GM19238 (cell line): Measurements from ENCODE around the gene TTC28.
"Not testable (repeated sequence)": the region's sequence is repeated elsewhere in the genome, so short reads cannot be mapped to it uniquely, and the experiment has no call there.

Source experiments
- DNase-seq: peaks from one replicate; pipeline ENCODE4 v3.0.0; 2011; ENCODE audit warnings: low spot score; ENCODE audit not compliant: insufficient read length

Gene TTC28

DNA sequence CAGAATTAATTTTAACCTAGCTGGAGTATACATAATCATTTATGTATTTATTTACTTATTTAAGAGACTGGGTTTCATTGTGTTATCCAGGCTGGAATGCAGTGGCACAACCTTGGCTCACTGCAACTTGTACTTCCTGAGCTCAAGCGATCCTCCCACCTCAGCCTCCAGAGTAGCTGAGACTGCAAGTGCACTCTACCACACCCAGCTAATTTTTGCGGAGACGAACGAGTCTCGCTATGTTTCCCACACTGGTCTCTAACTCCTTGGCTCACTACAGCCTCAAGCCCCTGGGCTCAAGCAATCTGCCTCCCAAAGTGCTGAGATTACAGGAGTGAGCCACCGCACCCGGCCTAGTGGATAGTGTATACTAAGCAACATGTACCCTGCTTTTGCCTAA lies 1.5 kb downstream of the TTC28 start:
- DNase-seq = not testable (repeated sequence)

GRCh38 chr22:28674121-28674563 lies 5.5 kb downstream of the TTC28 start:
- DNase-seq = peak; percentile 34

GRCh38 chr22:28670756-28671155 lies 8.9 kb downstream of the TTC28 start:
- no peak for DNase-seq

GRCh38 chr22:28670161-28670560 lies 9.5 kb downstream of the TTC28 start:
- no peak for DNase-seq

- DNase-seq = no peak
Measured at GRCh38 chr22:28669387-28669786, 10.3 kb downstream of the TTC28 start.

DNA sequence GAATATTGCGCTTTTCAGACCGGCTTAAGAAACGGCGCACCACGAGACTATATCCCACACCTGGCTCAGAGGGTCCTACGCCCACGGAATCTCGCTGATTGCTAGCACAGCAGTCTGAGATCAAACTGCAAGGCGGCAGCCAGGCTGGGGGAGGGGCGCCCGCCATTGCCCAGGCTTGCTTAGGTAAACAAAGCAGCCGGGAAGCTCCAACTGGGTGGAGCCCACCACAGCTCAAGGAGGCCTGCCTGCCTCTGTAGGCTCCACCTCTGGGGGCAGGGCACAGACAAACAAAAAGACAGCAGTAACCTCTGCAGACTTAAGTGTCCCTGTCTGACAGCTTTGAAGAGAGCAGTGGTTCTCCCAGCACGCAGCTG lies 16.1 kb downstream of the TTC28 start:
- not testable (repeated sequence) for DNase-seq

DNA sequence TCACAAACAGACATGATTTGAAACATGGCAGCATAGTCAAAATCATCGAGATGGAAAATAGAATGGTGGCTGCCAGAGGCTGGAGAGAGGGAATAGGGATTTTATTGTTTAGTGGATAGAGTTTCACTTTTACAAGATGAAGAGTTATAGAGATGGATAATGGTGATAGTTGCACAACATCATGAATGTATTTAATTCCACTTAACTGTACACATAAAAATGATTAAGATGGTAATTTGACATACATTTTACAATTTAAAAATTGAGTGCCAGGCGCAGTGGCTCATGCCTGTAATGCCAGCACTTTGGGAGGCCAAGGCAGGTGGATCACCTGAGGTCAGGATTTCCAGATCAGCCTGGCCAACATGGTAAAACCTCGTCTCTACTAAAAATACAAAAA lies 21.2 kb downstream of the TTC28 start:
- DNase-seq = no peak

DNA sequence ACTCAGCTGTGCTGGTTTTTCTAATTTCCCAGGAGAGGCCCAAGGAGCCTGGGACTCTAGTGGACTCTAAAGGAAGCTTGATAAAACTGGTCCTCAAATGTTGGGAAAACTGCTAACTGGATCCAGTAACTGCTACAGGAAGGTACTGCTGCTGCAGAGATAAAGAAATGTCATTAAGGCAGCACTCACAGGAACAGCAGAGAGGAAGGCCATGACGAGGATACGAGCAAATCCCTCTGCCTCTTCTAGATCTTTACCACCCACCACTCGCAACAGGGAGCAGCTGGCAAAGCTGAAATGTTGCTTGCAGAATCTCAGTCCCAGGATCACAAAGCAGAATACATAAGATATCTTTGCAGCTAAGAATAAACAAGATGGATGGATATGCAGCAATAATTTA lies 23.5 kb downstream of the TTC28 start:
- no peak for DNase-seq

DNA sequence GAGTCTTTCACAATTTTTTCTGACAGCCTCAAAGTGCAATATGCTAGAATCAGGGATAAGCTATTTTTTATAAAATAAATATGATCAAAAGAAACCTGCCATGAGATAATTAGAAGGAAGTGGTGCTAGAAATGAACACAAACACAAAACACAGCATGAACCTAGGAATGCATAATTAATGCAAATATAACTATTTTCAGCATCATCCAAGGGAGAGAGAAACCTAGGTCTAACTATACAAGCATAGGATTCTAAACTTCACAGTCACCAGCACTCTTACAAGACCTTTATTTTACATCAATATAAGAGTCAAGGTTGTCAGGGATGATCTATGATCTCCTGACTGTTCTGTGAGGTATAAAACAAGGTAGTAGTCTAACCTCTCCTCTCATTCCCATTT lies 29.2 kb downstream of the TTC28 start:
- no peak for DNase-seq

- no peak for DNase-seq
Measured at GRCh38 chr22:28648792-28649191, 30.8 kb downstream of the TTC28 start.

- DNase-seq = no peak
Measured at GRCh38 chr22:28647216-28647615, 32.4 kb downstream of the TTC28 start.

GRCh38 chr22:28639321-28639720 lies 40.3 kb downstream of the TTC28 start:
- DNase-seq = no peak

DNA sequence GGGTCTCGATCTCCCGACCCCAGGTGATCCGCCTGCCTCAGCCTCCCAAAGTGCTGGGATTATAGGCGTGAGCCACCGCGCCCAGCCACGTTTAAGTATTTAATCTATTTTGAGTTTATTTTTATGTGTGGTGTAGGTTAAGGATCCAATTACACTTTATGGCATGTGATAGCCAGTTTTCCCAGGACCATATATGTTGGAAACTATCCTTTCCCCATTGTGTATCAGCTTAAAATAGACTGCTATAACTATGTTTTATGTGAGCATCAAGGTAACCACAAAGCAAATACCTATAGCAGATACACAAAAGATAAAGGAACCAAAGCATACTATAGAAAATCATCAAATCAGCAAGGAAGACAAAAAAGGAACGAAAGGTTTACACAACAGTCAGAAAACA lies 42.4 kb downstream of the TTC28 start:
- no peak for DNase-seq

DNA sequence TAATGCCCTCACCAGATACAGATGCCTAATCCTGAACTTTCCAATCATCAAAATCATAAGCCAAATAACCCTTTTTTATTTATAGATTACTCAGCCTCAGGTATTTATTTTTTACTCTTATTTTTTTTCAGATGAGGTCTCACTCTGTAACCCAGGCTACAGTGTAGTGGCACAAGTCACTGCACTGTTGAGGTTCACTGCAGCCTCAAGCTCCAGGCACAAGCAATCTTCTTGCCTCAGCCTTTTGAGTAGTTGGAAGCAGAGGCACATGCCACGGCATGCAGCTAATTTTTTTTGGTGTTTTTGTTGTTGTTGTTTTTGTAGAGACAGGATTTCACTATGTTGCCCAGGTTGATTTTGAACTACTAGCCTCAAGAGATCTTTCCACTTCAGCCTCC lies 49.5 kb downstream of the TTC28 start:
- DNase-seq = no peak

DNA sequence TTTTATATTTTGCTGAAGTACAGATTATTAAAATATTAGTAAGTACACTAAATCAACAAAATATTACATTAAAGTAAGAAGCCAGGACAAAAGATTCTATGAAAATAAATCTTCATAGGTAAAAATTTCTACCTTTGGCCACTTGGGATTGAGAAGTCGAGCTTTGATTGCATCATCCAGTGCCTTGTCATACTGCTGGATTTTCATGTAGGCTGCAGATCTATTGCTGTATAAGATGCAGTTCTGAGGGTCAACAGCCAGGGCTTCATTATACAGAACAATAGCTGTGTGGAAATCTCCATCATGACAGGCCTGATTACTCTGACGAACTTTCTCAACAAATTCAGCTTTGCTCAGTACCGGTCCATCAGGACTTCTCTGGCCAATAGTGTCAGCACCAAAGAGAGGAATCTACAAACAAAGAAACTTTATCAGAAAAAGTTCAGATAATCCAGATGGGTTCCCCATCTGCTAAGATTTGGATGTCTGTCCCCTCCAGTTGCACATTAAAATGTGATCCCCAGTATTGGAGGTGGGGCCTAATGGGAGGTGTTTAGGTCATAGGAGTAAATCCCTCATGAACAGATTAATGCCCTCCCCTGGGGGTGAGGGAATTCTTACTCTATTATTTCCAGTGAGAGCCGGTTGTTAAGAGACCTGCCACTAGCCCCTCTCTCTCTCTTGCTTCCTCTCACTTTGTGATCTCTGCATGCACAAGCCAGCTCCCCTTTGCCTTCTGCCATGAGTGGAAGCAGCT lies 50.0 kb downstream of the TTC28 start:
- DNase-seq = no peak

GRCh38 chr22:28628766-28629165 lies 50.9 kb downstream of the TTC28 start:
- DNase-seq = no peak

- no peak for DNase-seq
Measured at GRCh38 chr22:28627791-28628190, 51.8 kb downstream of the TTC28 start.

GRCh38 chr22:28620244-28620922 lies 59.3 kb downstream of the TTC28 start:
- DNase-seq = no peak

GRCh38 chr22:28619236-28619635 lies 60.4 kb downstream of the TTC28 start:
- DNase-seq = no peak

- not testable (repeated sequence) for DNase-seq
Measured at GRCh38 chr22:28615423-28615822, 64.2 kb downstream of the TTC28 start.

DNA sequence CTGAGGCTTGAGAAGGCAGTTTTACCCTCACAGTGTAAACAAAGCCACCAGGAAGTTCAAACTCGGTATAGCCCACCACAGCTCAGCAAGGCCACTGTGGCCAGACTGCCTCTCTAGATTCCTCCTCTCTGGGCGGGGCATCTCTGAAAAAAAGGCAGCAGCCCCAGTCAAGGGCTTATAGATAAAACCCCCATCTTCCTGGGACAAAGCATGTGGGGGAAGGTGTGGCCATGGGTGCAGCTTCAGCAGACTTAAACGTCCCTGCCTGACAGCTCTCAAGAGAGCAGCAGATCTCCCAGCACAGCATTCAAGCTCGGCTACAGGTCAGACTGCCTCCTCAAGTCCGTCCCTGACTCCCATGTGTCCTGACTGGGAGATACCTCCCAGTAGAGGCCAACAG lies 69.7 kb downstream of the TTC28 start:
- no peak for DNase-seq

GRCh38 chr22:28608546-28608945 lies 71.1 kb downstream of the TTC28 start:
- DNase-seq = no peak

GRCh38 chr22:28607795-28608194 lies 71.8 kb downstream of the TTC28 start:
- no peak for DNase-seq
